G401.6 (cell line): ENCODE results near the gene OR4F6.

Experiments
- FAIRE-seq: peaks from 2 replicates; lab custom pipeline; 2012; peaks lifted over from hg19 to GRCh38; lab: Jason Lieb, UNC

OR4F6 gene

DNA sequence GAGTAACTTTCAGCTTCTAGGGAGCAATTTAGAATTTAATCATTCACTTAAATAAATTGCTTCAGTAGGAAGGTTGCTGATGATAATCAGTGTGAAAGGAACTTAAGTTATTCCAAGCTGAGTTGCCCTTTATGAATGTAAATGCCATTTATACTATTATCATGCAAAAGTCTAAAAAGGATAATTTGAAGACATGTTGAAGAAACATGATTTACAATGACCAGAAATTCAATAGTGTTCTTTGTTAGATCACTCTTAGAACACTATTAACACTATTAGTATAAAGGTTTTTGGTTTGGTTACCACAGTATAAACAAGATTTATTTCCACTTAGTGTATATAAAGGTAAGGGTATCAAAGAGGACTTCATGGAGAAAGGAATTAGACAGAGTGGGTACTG is 1.6 kb downstream of the OR4F6 start:
- FAIRE-seq = no peak

- FAIRE-seq = no peak
Observed at GRCh38 chr15:101805605-101806345, 2.5 kb downstream of the OR4F6 start.

DNA sequence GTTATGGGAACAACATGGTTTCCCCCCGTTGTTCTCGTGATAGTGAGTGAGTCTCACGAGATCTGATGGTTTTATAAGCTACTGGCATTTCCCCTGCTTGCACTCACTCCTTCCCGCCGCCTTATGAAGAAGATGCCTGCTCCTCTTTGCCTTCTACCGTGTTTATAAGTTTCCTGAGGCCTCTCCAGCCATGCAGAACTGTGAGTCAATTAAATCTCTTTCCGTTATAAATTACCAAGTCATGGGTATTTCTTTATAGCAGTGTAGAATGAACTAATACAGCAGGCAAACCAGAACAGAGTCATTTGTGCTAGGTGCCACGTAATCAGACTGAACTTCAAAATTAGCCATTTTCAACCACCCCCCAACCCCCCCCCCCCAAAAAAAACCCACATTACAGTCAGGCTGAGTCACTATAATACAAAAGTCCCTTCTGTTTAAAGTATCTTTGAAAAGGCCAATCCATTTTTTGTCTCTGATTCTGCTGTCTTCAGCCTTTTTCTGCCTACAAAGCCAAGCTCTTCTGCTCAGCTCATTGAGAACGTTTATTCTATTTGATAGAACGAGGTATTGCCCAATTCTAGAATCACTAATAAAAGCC is 4.1 kb downstream of the OR4F6 start:
- FAIRE-seq = no peak

GRCh38 chr15:101808201-101808600 is 4.9 kb downstream of the OR4F6 start:
- no peak for FAIRE-seq

DNA sequence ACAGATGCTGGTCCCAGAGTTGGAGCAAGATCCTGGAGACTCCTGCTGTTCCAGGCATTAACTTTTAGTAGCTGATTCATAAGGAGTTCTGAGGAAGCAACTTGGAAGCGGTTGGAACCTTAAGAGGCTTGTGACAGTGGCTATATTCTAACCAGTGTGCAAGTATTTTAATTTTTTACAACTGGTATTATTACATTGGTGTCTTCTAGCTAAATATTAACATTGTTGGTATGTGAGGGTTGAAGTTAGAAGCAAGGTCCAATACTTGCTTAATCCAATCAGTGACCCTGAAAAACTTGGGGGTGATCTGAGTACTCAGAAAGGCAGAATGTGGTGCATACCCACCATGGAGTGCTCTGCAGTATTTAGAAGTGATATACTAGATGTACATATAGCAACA is 7.1 kb downstream of the OR4F6 start:
- no peak for FAIRE-seq

DNA sequence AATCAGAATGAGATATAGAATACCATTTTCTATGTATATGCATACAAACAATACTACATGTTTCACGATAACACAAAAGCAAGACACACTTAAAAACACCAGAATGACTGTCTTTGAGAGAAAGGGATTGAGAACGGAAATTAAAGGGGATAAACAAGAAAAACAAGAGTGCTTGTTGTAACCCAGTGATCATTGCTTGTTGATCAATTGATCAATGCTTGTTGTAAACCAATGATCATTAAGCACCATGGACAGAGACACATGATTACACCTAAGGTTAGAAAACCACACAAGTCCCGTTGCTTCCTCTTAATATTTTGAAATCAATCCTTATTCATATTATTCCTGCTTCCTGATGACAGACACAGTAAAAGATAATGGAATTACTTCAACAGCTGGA is 7.6 kb downstream of the OR4F6 start:
- no peak for FAIRE-seq

DNA sequence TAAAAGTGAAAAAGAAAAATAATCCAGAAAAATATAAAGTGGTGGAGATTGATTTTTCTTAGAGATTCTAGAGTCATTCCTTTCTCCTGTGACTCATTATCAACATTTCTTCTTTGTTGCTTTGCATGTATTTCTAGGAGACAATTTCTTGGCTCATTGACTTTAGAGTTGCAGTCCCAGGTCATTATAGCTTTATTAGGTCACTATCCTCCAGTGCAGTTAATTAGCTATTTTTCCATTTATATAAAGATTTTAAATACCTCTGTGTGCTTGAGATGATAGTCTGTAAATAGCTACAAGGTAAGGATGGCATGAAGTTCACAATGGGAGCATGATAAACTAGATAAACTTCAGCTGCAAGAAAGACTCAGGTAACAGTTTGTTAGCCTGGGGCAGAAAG is 8.6 kb downstream of the OR4F6 start, which contains the start of gene OR4F15:
OR4F15 (plus strand) TSS at position 301 of the 400 bp plus-strand sequence. CDS start 5,985 bp downstream, outside the sequence.
- FAIRE-seq = no peak

GRCh38 chr15:101813803-101814534 is 10.7 kb downstream of the OR4F6 start:
- no peak for FAIRE-seq

DNA sequence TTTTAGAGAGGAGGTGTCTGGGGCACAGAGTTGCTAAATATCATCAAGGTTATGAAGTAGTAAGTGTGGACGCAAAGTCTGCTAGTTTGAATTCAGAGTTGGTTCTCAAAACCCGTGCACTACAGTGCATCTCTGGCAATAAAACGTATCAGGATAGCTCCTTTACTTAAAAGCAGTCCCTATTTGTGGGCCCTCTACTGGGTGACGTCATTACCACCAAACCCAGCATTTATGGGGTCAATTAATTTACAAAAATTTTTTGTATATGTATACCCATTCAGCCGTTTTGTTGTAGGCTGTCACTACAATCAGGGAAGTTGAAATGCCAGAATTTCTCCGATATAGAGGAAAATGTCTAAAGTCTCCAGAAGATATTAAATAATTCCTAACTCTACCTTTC is 17.5 kb downstream of the OR4F6 start:
- FAIRE-seq = no peak

- no peak for FAIRE-seq
Observed at GRCh38 chr15:101827257-101827656, 23.9 kb downstream of the OR4F6 start.

- no peak for FAIRE-seq
Observed at GRCh38 chr15:101828774-101829173, 25.5 kb downstream of the OR4F6 start.

DNA sequence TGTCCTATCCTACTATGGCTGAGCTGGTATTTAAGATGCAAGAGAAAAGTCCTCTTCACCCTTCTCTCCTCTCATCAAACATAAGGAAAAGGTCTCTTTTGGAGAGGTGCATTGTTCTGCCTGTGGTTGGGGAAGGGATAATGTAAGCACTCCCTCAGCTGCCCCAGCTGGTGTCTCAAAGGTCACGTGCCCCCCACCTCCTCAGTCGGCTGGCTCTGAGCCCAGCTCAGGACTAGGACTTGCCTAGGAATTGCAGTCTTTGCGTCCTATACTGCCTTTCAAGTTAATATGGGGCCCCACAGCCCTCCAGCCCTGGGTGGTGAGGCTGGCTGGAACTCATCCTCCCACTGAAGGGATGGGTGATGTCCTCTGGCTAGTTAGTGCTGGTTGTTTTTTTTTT is 38.3 kb downstream of the OR4F6 start:
- FAIRE-seq = no peak

GRCh38 chr15:101844916-101845315 is 41.6 kb downstream of the OR4F6 start:
- FAIRE-seq = no peak

DNA sequence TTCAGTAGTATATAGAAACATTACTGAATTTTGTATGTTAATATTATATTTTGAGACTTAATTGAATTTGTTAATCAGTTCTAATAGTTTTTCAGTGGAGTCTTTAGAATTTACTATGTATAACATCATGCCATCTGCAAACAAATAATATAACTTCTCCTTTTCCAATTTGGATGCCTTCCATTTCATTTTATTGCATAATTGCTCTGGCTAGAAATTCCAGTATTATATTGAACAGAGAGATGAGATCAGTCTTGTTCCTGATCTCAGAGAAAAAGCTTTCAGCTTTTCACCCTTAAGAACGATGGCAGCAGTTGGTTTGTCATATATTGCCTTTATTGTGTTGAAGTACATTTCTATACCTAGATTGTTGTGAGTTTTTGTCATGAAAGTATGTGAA is 49.0 kb downstream of the OR4F6 start:
- FAIRE-seq = no peak
